ENCODE results near the gene SPOP.
"Not testable (repeated sequence)": the region's sequence is repeated elsewhere in the genome, so short reads cannot be mapped to it uniquely, and the experiment has no call there.

The SPOP gene

GRCh38 chr17:49551221-49552069, 126.5 kb downstream of the SPOP start:
- H3K36me3 ChIP-seq (ENCODE audit: insufficient read depth, low read length): no peaks in the 10 kb centered on the region
- no peak overlapping the region for H3K27ac ChIP-seq (ENCODE audit: low read depth, low read length)
- H3K4me3 ChIP-seq (ENCODE audit: low read depth in 1 of 2, low read length in 2 of 2): no peak overlapping the region
- H3K9me3 ChIP-seq (ENCODE audit: low read length): no peaks in the 10 kb centered on the region
- H3K27me3 ChIP-seq (ENCODE audit: control insufficient read depth in 1 of 2, insufficient read depth in 2 of 2, low read length in 2 of 2): peaks cover 0 to 11% of the 10 kb centered on the region in 2 donors
- peaks cover 6% of the 10 kb centered on the region for H3K4me1 ChIP-seq (ENCODE audit: insufficient read depth, low read length)
- no peak overlapping the region for H3K9ac ChIP-seq (ENCODE audit: low read length)

GRCh38 chr17:49550764-49551163, 127.1 kb downstream of the SPOP start:
- H3K4me3 ChIP-seq (ENCODE audit: low read depth in 1 of 2, low read length in 2 of 2); H3K4me1 ChIP-seq (ENCODE audit: insufficient read depth, low read length); H3K9ac ChIP-seq (ENCODE audit: low read length); H3K9me3 ChIP-seq (ENCODE audit: low read length); H3K36me3 ChIP-seq (ENCODE audit: insufficient read depth, low read length); H3K27ac ChIP-seq (ENCODE audit: low read depth, low read length): not testable (repeated sequence)
- peaks cover 0 to 11% of the 10 kb centered on the region in 2 donors for H3K27me3 ChIP-seq (ENCODE audit: control insufficient read depth in 1 of 2, insufficient read depth in 2 of 2, low read length in 2 of 2)

GRCh38 chr17:49549691-49550678, 127.9 kb downstream of the SPOP start:
- Histone ChIP-seq H3K4me1 (ENCODE audit: insufficient read depth, low read length) (no peaks in the 10 kb centered on the region), H3K4me3 (ENCODE audit: low read depth in 1 of 2, low read length in 2 of 2) (no peak overlapping the region), H3K9ac (ENCODE audit: low read length) (no peak overlapping the region), H3K9me3 (ENCODE audit: low read length) (no peaks in the 10 kb centered on the region), H3K27ac (ENCODE audit: low read depth, low read length) (no peak overlapping the region), H3K27me3 (ENCODE audit: control insufficient read depth in 1 of 2, insufficient read depth in 2 of 2, low read length in 2 of 2) (peaks cover 0 to 11% of the 10 kb centered on the region in 2 donors), H3K36me3 (ENCODE audit: insufficient read depth, low read length) (no peaks in the 10 kb centered on the region)

- no peaks in the 10 kb centered on the region for H3K9me3 ChIP-seq (ENCODE audit: low read length)
- H3K4me3 ChIP-seq (ENCODE audit: low read depth in 1 of 2, low read length in 2 of 2): no peak overlapping the region
- H3K36me3 ChIP-seq (ENCODE audit: insufficient read depth, low read length): no peaks in the 10 kb centered on the region
- H3K27me3 ChIP-seq (ENCODE audit: control insufficient read depth in 1 of 2, insufficient read depth in 2 of 2, low read length in 2 of 2): peaks cover 0 to 11% of the 10 kb centered on the region in 2 donors
- H3K4me1 ChIP-seq (ENCODE audit: insufficient read depth, low read length): no peaks in the 10 kb centered on the region
- no peak overlapping the region for H3K27ac ChIP-seq (ENCODE audit: low read depth, low read length)
- H3K9ac ChIP-seq (ENCODE audit: low read length): no peak overlapping the region
Measured at GRCh38 chr17:49549311-49549605, 128.6 kb downstream of the SPOP start.

Measured in muscle layer of colon (tissue), 2 donors.